Measurements from ENCODE around the gene PCDH1. TPM values are rescaled to one million over a fixed set of nuclear protein-coding genes. Genes with fewer than 3 reads are reported as not detected.

The PCDH1 gene
- total RNA-seq, 2 experiments from 2014 or later: not detected

GRCh38 chr5:141838326-141839014, 39.7 kb downstream of the PCDH1 start:
- no peaks in the 10 kb centered on the region for H3K9me3 Mint-ChIP-seq
- DNase-seq: no peak
- intact Hi-C loops (cut with micrococcal nuclease): no loop called here
- ChIA-PET CTCF (no interaction called here), POLR2A (no interaction called here)
- H3K27me3 Mint-ChIP-seq: peaks cover 13% of the 10 kb centered on the region
- no peak overlapping the region for H3K27ac Mint-ChIP-seq
- peaks cover 4% of the 10 kb centered on the region for H3K4me1 Mint-ChIP-seq (ENCODE audit: low read depth)
- H3K36me3 Mint-ChIP-seq: no peaks in the 10 kb centered on the region
- no peak overlapping the region for H3K4me3 Mint-ChIP-seq

GRCh38 chr5:141835928-141836670, 42.1 kb downstream of the PCDH1 start:
- Mint-ChIP-seq H3K4me3 (no peak overlapping the region), H3K4me1 (ENCODE audit: low read depth) (peaks cover 4% of the 10 kb centered on the region), H3K36me3 (no peaks in the 10 kb centered on the region), H3K27me3 (peaks cover 19% of the 10 kb centered on the region), H3K9me3 (no peaks in the 10 kb centered on the region), H3K27ac (no peak overlapping the region)
- CTCF ChIA-PET: interaction anchor here (1.0 kb wide), 1 partner anchor 43 kb away, joined by 4 read pairs; no protein-coding TSS in a partner anchor
- DNase-seq: no peak
- POLR2A ChIA-PET: no interaction called here
- intact Hi-C loops (cut with micrococcal nuclease): no loop called here

GRCh38 chr5:141834331-141834730, 43.9 kb downstream of the PCDH1 start:
- no peak for DNase-seq
- H3K9me3 Mint-ChIP-seq: no peaks in the 10 kb centered on the region
- H3K4me1 Mint-ChIP-seq (ENCODE audit: low read depth): peaks cover 4% of the 10 kb centered on the region
- no peak overlapping the region for H3K27ac Mint-ChIP-seq
- H3K27me3 Mint-ChIP-seq: peaks cover 15% of the 10 kb centered on the region
- ChIA-PET CTCF (no interaction called here), POLR2A (no interaction called here)
- intact Hi-C loops (cut with micrococcal nuclease): no loop called here
- H3K4me3 Mint-ChIP-seq: no peak overlapping the region
- H3K36me3 Mint-ChIP-seq: no peaks in the 10 kb centered on the region

- DNase-seq: no peak
- CTCF ChIA-PET: interaction anchor here (0.9 to 1.4 kb wide), 3 partner anchors 46 to 140 kb away, joined by 3 to 5 read pairs (median 3); partner anchors contain the start of genes PCDH1 and RNF14
- intact Hi-C loops (cut with micrococcal nuclease): no loop called here
- POLR2A ChIA-PET: no interaction called here
- Mint-ChIP-seq H3K4me1 (ENCODE audit: low read depth) (no peaks in the 10 kb centered on the region), H3K36me3 (no peaks in the 10 kb centered on the region), H3K27me3 (peaks cover 8% of the 10 kb centered on the region), H3K4me3 (no peak overlapping the region), H3K27ac (no peak overlapping the region), H3K9me3 (no peaks in the 10 kb centered on the region)
These were observed 46.1 kb downstream of the PCDH1 start for GRCh38 chr5:141832131-141832530.

- intact Hi-C loops (cut with micrococcal nuclease): loop anchor here (5.0 kb wide), 1 partner anchor 161 kb away; no protein-coding TSS in a partner anchor
- DNase-seq: no peak
- Mint-ChIP-seq H3K27me3 (peaks cover 10% of the 10 kb centered on the region), H3K4me3 (no peak overlapping the region), H3K27ac (no peak overlapping the region), H3K4me1 (ENCODE audit: low read depth) (no peaks in the 10 kb centered on the region), H3K36me3 (no peaks in the 10 kb centered on the region), H3K9me3 (no peaks in the 10 kb centered on the region)
- ChIA-PET CTCF (interaction anchor here (1.0 to 5.1 kb wide), 3 partner anchors 9 to 135 kb away, joined by 3 to 44 read pairs (median 9); no protein-coding TSS in a partner anchor), POLR2A (no interaction called here)
These were observed 50.0 kb downstream of the PCDH1 start for GRCh38 chr5:141828162-141828561.

GRCh38 chr5:141826674-141827073, 51.5 kb downstream of the PCDH1 start:
- DNase-seq: no peak
- ChIA-PET CTCF (interaction anchor here (0.6 to 5.1 kb wide), 9 partner anchors 12 to 162 kb away, joined by 3 to 44 read pairs (median 7); no protein-coding TSS in a partner anchor), POLR2A (interaction anchor here (0.6 kb wide), 1 partner anchor 17 kb away, joined by 3 read pairs; no protein-coding TSS in a partner anchor)
- peaks cover 4% of the 10 kb centered on the region for H3K27me3 Mint-ChIP-seq
- intact Hi-C loops (cut with micrococcal nuclease): loop anchor here (1.0 to 5.0 kb wide), 2 partner anchors 134 to 159 kb away; no protein-coding TSS in a partner anchor
- H3K36me3 Mint-ChIP-seq: no peaks in the 10 kb centered on the region
- no peak overlapping the region for H3K27ac Mint-ChIP-seq
- H3K4me1 Mint-ChIP-seq (ENCODE audit: low read depth): no peaks in the 10 kb centered on the region
- no peaks in the 10 kb centered on the region for H3K9me3 Mint-ChIP-seq
- no peak overlapping the region for H3K4me3 Mint-ChIP-seq

GRCh38 chr5:141825791-141826560, 52.2 kb downstream of the PCDH1 start:
- ChIA-PET POLR2A (no interaction called here), CTCF (interaction anchor here (0.7 to 5.1 kb wide), 9 partner anchors 11 to 589 kb away, joined by 3 to 44 read pairs (median 7); no protein-coding TSS in a partner anchor)
- peak; percentile 30 for DNase-seq
- Mint-ChIP-seq H3K36me3 (no peaks in the 10 kb centered on the region), H3K27me3 (peaks cover 2% of the 10 kb centered on the region), H3K4me3 (no peak overlapping the region), H3K9me3 (no peaks in the 10 kb centered on the region), H3K4me1 (ENCODE audit: low read depth) (no peaks in the 10 kb centered on the region), H3K27ac (no peak overlapping the region)
- intact Hi-C loops (cut with micrococcal nuclease): loop anchor here (1.0 to 5.0 kb wide), 2 partner anchors 134 to 159 kb away; no protein-coding TSS in a partner anchor

GRCh38 chr5:141825241-141825671, 53.0 kb downstream of the PCDH1 start:
- no peak overlapping the region for H3K4me3 Mint-ChIP-seq
- intact Hi-C loops (cut with micrococcal nuclease): loop anchor here (5.0 kb wide), 1 partner anchor 158 kb away; no protein-coding TSS in a partner anchor
- no peak overlapping the region for H3K27ac Mint-ChIP-seq
- no peaks in the 10 kb centered on the region for H3K36me3 Mint-ChIP-seq
- no peak for DNase-seq
- H3K4me1 Mint-ChIP-seq (ENCODE audit: low read depth): no peaks in the 10 kb centered on the region
- POLR2A ChIA-PET: no interaction called here
- peaks cover 2% of the 10 kb centered on the region for H3K27me3 Mint-ChIP-seq
- H3K9me3 Mint-ChIP-seq: no peaks in the 10 kb centered on the region
- CTCF ChIA-PET: interaction anchor here (0.9 to 5.1 kb wide), 5 partner anchors 11 to 132 kb away, joined by 3 to 44 read pairs (median 9); no protein-coding TSS in a partner anchor

- no peak for DNase-seq
- intact Hi-C loops (cut with micrococcal nuclease): loop anchor here (5.0 kb wide), 1 partner anchor 157 kb away; no protein-coding TSS in a partner anchor
- no peaks in the 10 kb centered on the region for H3K9me3 Mint-ChIP-seq
- peaks cover 2% of the 10 kb centered on the region for H3K27me3 Mint-ChIP-seq
- ChIA-PET POLR2A (no interaction called here), CTCF (interaction anchor here (1.1 to 5.1 kb wide), 3 partner anchors 10 to 132 kb away, joined by 6 to 44 read pairs (median 23); no protein-coding TSS in a partner anchor)
- H3K27ac Mint-ChIP-seq: no peak overlapping the region
- H3K4me3 Mint-ChIP-seq: no peak overlapping the region
- H3K4me1 Mint-ChIP-seq (ENCODE audit: low read depth): no peaks in the 10 kb centered on the region
- H3K36me3 Mint-ChIP-seq: no peaks in the 10 kb centered on the region
These were observed 53.5 kb downstream of the PCDH1 start for GRCh38 chr5:141824717-141825116.

GRCh38 chr5:141823056-141823455, 55.2 kb downstream of the PCDH1 start:
- H3K9me3 Mint-ChIP-seq: no peaks in the 10 kb centered on the region
- no peak overlapping the region for H3K4me3 Mint-ChIP-seq
- ChIA-PET POLR2A (interaction anchor here (1.0 kb wide), 1 partner anchor 130 kb away, joined by 4 read pairs; no protein-coding TSS in a partner anchor), CTCF (interaction anchor here (0.9 to 1.6 kb wide), 6 partner anchors 9 to 138 kb away, joined by 3 to 7 read pairs (median 4); no protein-coding TSS in a partner anchor)
- H3K4me1 Mint-ChIP-seq (ENCODE audit: low read depth): no peaks in the 10 kb centered on the region
- H3K27ac Mint-ChIP-seq: no peak overlapping the region
- intact Hi-C loops (cut with micrococcal nuclease): no loop called here
- no peak for DNase-seq
- peaks cover 4% of the 10 kb centered on the region for H3K27me3 Mint-ChIP-seq
- H3K36me3 Mint-ChIP-seq: no peaks in the 10 kb centered on the region

- intact Hi-C loops (cut with micrococcal nuclease): no loop called here
- H3K9me3 Mint-ChIP-seq: no peaks in the 10 kb centered on the region
- no peaks in the 10 kb centered on the region for H3K4me1 Mint-ChIP-seq (ENCODE audit: low read depth)
- POLR2A ChIA-PET: interaction anchor here (0.9 to 1.0 kb wide), 2 partner anchors 118 to 129 kb away, joined by 3 to 4 read pairs; no protein-coding TSS in a partner anchor
- H3K4me3 Mint-ChIP-seq: no peak overlapping the region
- no peaks in the 10 kb centered on the region for H3K36me3 Mint-ChIP-seq
- CTCF ChIA-PET: interaction anchor here (0.9 to 1.6 kb wide), 8 partner anchors 9 to 139 kb away, joined by 3 to 7 read pairs (median 4); no protein-coding TSS in a partner anchor
- H3K27ac Mint-ChIP-seq: no peak overlapping the region
- no peak for DNase-seq
- peaks cover 4% of the 10 kb centered on the region for H3K27me3 Mint-ChIP-seq
These were observed 56.1 kb downstream of the PCDH1 start for GRCh38 chr5:141822144-141822543.

Data from activated CD4-positive, alpha-beta memory T cell treated with anti-CD3 and anti-CD28 coated beads for 36 hours (primary cell).